GM19324 (cell line): Measurements from ENCODE around the gene CEMIP.
A peak's percentile ranks its signal among the peaks of the same experiment; 100 is the strongest.

Source experiments
- ATAC-seq: cut with Tn5 transposase; IDR thresholded peaks from one replicate; pipeline ENCODE4 v1.9.1; 2021; ENCODE audit warnings: mild to moderate bottlenecking, moderate library complexity; ENCODE audit not compliant: unreplicated experiment, low FRiP score

CEMIP gene

DNA sequence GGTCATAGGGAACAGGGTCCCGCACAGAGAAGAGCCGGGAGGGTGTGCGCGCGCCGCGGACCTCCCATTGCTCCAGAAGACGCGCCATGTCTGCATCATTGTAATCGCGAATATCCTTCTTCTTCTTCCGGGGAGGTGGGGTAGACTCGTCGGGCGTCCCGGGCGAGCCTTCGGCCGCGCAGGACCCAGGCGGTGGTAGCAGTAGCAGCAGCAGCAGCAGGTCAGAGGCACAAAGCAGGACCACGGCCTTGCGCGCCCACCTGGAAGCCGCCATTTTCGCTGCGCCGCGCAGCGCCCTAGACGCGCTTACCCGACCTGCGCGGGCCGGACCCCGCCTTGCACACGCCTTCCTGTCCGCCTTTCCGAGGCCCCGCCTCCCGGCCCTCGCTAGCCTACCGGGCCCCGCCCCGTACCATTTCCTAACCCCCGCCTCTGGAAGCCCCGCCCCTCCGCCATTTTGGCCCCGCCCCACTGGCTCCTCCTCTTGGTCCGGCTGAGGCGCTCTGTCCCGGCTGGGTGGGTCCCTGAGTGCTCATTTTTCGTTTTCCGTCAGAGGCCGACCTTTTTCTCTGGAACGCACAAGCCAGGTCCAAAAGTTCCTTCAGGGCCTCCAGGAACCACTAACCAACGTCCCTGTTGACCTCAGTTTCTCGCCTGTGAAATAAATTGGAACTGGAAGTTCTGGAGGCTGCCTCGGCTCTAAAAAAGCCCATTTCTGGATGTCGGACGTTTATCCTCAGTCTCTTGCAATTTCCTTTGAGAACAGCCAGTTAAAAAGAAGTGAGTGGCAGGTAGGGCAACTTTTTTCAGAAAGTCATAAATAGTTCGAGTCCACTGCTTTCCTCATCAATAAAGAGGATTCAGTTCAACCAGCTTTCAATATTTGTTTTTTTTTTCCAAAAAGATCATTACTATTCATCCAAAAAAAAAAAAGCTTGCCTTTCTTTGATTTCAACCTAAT is 210.6 kb downstream of the CEMIP start, which contains the start of gene MESD:
MESD (minus strand) TSS at position 302 of the 961 bp plus-strand sequence; CDS start at position 274, 28 bp downstream.
- peak; percentile 99 for ATAC-seq

GRCh38 chr15:80990955-80991354 is 211.8 kb downstream of the CEMIP start:
- ATAC-seq, result no peak

- ATAC-seq, result no peak
Measured at GRCh38 chr15:80991421-80991820, 212.3 kb downstream of the CEMIP start.

DNA sequence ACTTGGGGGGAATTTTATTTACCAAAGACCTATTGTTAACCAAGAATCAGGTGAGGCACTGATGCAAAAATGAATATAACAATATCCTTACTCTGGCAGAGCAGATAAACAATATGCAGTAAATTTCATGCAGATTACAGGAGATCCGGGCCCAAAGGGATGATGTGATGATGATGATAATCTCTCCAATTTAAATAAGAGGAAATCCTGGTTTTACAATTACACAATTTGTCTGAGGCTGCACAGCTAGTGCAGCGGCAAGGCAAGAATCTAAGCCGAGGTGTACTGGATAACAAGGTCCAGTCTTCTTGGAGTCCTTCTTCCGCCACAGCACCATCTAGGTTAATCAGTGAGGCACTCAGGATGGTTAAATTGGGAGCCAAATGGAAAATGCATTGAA is 212.8 kb downstream of the CEMIP start:
- no peak for ATAC-seq

- ATAC-seq, result no peak
Measured at GRCh38 chr15:80992441-80992840, 213.3 kb downstream of the CEMIP start.

DNA sequence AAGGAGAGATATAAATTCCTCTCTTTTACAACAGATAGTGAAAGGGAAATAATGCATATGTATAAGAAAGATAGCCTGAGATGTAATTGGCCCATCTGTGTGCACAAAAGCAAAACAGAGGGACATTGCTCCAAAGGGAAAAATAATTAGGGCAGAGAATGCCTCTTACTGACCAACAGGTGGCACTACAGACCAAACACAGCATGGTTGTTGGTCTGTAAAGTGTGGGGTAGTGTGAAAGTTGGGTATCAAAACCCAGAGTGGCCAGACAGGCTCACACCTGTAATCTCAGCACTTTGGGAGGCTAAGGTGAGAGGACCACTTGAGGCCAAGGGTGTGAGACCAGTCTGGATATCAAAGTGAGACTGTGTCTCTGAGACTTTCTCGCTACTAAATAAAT is 217.1 kb downstream of the CEMIP start:
- ATAC-seq, result no peak

DNA sequence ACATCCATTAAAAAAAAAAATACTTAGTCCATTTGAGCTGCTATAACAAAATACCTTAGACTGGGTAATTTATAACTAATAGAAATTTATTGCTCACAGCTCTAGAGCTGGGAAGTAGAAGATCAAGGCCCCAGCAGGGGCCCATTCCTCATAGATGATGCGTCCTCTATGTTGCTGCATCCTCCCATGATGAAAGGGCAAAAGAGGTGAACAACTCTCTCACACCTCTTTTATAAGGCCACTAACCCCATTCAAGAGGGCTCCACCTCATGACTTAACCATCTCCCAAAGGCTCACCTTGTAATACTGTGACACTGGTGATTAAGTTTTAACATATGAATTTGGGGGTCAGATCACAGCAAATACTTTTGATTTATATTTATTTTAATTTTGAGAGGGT is 218.5 kb downstream of the CEMIP start:
- no peak for ATAC-seq

- ATAC-seq, result no peak
Measured at GRCh38 chr15:80998251-80998650, 219.1 kb downstream of the CEMIP start.

- peak; percentile 23 for ATAC-seq
Measured at GRCh38 chr15:80999623-81000036, 220.5 kb downstream of the CEMIP start.

DNA sequence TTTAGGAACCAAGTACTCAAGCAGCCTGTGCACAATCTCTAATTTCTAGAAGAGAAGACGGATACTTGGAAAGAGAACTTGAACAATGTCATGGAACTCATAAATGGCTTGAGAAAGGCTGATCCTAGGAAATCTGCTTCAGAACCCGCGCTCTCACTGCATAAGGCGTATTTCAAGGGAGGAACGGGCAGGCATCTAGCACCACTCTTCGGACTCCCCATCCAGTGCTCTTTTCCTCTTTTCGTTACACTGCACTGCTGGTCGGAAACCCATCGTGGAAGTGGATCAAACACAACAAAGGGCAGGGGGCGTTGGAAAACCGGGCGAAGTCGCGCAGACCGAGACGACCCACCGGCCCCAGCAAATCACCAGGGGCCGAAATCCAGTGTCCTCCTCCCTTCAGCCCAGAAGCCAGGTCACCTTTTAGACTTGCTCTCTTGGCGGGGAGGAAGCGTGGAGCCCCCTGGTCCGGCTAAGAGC is 221.0 kb downstream of the CEMIP start:
- no peak for ATAC-seq

GRCh38 chr15:81000624-81001151 is 221.5 kb downstream of the CEMIP start, which contains the start of gene TLNRD1:
TSS of gene TLNRD1 (plus strand) at chr15:81000923. CDS start at chr15:81002272, 1,349 bp downstream.
- peak; percentile 67 for ATAC-seq
